ENCODE results near the gene ABL1.
"Not testable (repeated sequence)": the region's sequence is repeated elsewhere in the genome, so short reads cannot be mapped to it uniquely, and the experiment has no call there.

ABL1 gene

DNA sequence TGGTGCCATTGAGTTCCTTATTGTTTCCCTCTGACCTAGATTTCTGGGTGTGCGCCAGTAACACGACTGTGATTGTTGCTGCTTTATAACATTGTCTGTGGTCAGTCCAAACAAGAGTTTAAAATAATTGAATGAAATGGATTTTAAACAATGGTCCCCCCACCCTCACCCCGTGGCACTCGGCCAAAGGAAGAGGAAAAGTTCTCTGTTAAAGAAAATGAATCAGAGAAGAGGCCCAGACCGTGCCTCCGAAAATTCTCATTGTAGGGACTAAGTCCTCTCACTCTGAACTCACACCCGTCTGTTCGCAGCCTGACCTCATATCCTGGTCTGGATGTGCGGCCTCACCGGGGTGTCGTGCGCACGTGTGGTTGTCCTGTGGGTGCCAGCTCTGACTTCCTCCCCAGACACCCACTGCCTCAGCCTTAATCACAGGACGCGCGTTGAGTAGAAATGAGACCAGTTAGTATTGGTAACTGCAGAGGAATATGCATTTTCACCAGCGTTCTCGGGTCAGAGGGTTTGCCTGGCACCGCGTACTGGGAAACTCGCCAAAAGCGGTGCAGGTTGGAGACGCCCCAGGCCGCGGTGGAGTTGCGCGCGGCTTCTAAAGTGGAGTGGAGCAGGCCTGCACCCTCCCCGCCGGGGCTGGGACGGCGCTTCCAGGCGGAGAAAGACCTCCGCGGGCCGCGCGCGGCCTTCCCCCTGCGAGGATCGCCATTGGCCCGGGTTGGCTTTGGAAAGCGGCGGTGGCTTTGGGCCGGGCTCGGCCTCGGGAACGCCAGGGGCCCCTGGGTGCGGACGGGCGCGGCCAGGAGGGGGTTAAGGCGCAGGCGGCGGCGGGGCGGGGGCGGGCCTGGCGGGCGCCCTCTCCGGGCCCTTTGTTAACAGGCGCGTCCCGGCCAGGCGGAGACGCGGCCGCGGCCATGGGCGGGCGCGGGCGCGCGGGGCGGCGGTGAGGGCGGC lies at the start of gene ABL1:
Gene ABL1 (plus strand): TSS at position 884 of the 966 bp plus-strand sequence. CDS start 193 bp downstream, outside the sequence.
- DNase-seq = peak; percentile 43

DNA sequence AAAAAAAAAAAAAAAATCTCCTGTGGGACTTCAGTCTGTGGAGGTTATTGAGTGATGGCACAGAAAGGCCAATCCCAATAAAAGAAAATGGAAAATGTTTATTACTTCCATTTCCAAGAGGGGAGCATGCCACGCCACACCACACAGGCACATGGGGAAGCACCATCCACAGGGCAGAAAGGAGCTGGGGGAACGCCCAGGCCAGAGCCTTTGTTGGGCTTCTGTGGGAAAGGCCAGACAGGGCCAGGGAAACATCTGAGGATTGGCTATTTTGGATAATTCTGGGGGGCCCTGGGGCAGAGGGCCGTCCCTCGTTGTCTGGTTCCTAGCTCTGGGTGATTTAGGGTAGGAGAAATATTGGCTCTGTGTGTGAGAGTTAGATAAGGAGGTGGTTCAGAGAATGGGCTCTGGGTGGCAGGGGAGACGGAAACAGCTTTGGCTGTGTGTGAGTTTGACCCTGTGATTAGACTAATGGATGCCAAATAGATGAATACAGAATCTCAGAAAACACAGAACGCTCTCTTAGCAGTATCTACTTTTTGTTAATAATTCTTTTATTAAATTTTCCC lies 49.0 kb upstream of the ABL1 start:
- no peak for DNase-seq

DNA sequence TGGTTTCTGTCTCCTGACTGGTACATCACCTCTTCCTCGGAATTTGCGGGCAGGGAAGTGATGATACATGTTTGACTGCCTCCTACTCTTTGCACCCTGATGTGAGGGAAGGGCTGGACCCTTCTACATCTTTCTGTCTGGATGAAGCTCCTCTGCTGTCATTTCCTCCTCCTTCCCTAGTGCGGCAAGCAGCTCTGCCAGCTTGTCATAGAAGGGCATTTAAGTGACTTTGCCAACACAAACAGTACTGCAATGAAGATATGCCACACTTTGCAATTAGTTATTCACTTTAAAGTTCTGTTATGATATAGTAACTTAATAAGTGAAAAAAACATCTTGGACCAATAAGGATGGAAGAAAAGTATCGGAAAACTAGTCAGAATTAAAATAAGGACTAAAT lies 48.5 kb upstream of the ABL1 start:
- DNase-seq = no peak

DNA sequence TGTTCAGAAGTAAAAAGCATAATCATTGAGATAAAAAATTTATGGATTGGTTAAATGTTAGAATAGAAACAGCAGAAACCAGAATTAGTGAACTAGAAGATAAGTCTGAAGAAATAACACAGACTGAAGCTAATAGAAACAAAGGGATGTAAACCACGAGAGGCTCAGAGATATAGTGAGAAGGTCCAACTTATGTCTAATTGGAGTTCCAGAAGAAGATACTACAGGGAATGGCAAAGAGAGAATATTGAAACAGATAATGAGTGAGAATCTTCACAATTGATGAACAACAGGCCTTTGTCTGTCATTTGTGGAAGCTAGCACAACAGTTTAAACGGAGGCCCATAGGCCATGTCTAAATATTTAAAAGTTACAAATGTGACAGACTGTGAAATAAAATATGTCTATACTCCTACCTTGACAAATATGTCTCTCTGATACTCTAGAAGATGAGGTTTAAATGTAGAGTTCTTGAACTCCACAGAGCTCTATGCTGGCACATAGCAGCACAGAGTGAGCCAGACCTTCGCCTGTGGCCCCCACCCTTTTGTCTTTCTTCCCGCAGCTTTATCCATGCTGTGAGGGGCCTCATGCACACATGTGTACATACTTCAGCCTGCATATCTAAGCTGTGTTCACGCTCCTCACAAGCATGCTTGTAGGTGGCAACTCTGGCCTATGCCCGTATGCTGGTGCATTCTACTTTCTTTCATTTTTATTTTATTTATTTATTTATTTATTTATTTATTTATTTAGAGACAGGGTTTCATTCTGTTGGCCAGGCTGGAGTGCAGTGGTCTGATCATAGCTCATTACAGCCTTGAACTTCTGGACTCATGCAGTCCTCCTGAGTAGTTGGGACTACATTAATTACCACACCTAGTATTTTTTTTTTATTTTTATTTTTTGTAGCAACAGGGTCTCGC lies 45.0 kb upstream of the ABL1 start:
- no peak for DNase-seq

DNA sequence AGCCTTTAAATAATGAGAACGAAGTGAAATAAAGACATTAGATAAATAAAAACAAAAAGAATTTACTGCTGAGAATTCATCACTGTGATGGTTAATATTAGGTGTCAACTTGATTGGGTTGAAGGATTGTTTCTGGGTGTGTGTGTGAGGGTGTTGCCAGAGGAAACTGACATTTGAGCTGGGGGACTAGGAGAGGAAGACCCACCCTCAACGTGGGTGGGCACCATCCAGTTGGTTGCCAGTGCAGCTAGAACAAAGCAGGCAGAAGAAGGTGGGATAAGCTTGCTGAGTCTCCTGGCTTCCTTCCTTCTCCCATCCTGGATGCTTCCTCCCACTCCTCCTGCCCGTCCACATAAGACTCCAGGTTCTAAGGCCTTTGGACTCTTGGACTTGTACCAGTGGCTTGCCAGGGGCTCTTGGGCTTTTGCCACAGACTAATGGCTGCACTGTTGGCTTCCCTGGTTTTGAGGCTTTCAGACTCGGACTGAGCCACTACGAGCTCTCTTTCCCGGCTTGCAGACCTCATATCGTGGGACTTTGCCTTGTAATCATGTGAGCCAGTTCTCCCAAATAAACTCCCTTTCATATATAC lies 43.7 kb upstream of the ABL1 start:
- DNase-seq = no peak

DNA sequence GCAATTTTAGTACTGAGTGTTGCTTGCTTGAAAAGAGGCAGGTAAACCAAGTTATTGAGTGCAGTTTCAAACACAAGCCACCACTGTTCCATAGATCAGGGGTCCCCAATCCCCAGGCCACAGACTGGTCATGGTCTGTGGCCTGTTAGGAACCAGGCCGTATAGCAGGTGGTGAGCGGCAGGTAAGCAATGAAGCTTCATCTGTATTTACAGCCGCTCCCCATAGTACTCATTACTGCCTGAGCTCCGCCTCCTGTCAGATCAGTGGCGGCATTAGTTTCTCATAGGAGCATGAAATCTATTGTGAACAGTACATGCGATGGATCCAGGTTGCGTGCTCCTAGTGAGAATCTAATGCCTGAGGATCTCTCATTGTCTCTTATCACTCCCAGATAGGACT lies 41.5 kb upstream of the ABL1 start:
- no peak for DNase-seq

DNA sequence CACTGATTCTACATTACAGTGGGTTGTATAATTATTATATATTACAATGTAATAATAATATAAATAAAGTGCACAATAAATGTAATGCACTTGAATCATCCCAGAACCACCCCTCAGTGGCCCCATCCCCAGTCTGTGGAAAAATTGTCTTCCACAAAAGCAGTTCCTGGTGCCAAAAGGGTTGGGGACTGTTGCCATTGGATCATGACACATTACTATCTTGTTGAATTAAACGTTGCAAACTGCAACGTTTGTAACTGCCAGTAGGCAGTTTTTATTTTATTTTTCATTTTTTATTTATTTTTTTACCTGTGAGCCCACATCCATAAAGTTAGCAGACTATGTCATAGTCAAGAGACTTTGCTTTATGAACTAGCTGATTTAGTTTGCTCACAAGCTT lies 41.0 kb upstream of the ABL1 start:
- not testable (repeated sequence) for DNase-seq

DNA sequence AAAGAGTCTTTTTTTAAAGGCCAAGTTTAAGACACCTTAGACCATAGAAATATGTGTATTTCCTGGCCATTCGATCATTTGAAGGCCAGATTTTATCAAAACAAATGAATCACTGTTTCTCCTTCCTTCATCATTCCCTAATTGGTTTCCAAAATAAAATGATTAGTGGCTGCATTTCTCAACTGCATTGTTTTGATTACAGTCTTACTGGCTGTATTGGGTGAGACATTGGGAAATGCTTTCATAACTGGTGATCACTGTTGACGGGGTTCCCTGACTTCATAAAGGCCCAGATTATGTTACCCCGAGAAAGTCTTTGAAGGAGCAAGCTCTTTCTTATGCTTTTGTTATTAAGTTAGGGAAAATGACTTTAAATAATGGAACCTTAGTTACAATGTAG lies 40.6 kb upstream of the ABL1 start:
- DNase-seq = not testable (repeated sequence)

DNA sequence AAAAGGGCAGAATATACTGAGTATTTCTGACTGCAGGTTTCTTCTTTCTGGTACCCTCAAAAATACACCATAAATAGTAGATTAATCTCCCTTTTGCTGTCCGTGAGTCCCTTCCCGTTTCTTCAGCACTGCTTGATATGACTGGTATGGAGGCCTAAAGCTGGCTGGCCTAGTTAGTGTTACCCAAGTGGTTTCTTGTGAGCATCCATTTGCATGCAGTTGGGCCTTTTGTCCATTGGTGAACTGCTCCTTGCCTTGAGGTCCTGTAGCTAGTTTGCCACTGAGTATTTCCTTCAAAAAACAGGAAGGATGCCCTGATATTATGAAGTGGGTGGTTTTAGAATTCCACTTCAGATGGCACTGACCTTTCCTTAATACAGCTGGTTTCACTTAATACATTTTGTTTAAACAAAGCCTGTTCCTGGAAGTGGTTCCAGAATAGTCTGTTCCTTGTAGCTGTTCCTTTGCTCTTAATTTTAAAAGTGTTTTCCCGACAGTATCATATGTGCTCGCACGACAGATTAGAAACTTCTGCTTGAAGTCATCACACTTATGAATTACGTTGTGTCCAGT lies 40.0 kb upstream of the ABL1 start:
- DNase-seq = no peak

DNA sequence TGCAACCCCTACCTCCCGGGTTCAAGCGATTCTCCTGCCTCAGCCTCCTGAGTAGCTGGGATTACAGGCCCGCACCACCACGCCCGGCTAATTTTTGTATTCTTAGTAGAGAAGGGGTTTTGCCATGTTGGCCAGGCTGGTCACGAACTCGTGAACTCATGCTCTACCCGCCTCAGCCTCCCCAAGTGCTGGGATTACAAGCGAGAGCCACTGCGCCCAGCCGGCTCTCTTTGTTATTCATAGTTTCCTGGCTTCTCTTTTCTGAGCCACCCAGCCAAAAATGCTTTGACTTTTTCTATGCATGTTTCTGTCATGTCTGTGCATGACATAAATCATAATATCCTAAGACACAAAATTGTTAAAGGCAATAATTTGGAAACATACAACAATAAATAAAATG lies 31.9 kb upstream of the ABL1 start:
- not testable (repeated sequence) for DNase-seq

DNA sequence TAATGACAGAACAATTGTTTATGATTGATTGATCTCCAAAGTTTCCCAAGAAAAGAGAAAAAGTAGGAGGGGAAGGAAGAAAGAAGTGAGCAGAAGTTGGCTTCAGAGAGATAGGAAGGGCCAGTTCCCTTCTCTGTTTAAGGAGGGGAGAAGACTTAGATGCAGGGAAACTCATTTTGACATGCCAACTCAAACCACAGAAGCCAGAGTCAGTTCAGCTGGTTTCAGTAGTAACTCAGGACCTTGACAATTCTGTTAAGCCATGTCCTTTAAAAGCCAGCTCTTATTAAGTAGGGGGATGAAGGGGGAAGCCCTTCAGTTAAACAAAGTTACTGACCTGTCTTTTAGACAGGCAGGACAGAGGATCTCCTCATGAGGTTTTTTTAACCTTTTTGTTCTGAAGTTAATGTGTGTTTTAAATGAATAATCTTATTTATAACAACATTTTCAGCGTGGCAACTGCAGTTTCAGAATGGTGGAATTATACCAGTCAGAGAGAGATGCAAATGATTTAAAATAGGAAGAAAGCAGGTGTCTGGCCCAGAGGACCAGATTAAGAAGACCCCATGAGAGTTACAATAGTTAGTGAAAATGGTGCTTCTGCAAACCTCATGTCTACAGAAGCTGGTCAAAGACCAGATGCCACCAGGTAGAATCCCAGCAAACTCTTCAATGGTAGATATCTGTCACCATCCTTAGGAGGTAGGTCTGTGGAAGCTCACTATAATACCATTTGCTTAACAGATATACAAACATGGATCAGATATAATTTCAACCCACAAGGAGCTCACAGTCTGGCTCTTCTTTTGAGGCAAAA lies 29.3 kb upstream of the ABL1 start:
- no peak for DNase-seq

DNA sequence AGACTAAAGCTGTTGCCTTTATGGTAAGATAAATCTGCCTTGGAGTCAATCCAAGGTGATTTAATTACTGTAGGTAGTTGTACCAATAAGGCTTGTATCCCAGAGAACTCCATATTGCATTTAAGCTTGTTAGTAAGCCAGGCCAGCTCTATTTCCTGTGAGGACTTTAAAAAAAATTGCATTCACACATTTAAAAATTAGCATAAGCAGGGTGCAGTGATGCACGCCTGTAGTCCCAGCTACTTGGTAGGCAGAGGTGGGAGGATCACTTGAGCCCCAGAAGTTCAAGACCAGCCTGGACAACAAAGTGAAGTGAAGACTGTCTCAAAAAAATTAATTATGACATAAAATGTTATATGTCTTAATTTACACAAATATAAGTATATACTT lies 28.7 kb upstream of the ABL1 start:
- DNase-seq = no peak

DNA sequence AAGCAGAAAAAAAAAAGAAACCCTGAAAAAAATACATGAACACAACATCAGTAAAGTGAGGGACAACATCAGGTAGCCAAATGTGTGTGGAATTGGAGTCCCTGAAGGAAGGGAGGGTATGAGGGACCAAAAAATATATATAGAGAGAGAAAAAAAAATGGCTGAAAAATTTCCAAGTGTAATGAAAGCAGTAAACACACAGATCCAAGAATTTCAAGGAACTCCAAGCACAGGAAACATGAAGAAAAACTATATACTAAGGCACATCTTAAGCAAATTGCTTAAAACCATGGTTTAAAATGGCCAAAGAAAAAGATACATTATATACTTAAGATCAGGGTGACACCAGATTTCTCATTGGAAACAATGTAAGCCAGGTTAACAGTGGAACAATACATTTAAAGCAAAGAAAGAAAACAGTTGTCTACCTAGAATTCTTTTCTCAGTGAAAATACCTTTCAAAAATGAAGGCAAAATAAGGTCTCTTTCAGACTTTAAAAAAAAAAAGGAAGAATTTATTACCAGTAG lies 24.4 kb upstream of the ABL1 start:
- no peak for DNase-seq

DNA sequence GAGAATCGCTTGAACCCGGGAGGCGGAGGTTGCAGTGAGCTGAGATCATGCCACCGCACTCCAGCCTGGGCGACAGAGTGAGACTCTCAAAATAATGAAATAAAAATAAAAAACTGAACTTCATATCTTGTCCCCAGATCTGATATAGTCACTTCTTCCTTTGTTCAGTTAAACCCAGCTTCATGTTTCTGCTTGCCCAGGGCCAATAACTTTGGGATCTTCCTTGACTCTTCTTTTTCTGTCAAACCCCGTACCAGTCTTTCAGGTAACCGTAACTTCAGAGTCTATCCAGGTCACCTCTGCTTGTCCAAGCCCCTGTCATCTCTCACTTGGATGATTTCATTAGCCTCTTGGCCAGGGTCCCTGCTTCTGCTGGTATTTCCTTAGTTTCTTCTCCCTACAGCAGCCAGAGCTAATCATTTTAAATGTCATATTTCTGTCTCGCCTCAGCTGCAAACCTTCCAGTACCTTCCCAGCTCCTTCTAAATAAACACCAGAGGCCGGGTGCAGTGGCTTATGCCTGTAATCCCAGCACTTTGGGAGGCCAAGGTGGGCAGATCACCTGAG lies 19.7 kb upstream of the ABL1 start:
- DNase-seq = no peak

DNA sequence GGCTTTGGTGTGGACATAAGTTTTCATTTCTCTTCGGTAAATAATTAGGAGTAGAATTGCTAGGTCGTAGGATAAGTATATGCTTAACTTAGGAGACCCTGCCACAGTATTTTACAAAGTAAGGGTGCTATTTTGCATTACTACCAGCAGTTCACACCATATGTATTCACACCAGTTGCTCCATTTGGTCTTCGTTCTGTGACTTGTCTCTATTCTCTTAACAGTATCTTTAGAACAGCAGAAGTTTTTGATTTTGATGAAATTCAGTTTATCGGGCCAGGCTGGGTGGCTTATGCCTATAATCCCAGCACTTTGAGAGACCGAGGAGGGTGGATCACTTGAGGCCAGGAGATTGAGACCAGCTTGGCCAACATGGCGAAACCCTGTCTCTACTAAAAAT lies 17.1 kb upstream of the ABL1 start:
- no peak for DNase-seq

DNA sequence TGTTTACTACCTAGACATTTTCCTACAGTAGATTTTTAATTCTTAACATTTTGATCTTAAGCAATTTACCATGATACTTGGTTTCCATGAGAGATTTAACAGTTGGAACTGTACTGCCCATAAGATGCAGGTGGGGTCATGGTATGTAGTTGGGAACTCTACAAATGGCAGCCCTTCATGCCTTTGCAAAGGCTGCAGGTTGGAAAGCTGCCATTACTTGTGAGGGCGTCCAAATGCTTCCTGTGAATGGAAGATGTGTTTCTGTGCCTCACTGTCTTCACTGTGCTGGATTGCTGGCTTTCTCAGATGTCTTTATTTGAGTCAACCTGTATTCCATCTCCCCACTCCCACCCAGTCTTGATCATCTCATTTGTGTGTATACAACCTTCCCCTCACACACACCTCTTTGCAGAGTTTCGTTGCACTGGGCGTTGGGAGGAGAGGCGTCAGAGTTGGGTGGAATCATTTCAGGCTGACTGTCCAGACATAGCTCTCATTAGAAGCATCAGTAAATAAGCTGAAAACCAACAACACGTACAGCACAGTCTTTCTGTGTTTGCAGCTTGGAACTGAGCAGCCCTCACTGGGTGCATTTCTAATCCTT lies 14.8 kb upstream of the ABL1 start:
- no peak for DNase-seq

DNA sequence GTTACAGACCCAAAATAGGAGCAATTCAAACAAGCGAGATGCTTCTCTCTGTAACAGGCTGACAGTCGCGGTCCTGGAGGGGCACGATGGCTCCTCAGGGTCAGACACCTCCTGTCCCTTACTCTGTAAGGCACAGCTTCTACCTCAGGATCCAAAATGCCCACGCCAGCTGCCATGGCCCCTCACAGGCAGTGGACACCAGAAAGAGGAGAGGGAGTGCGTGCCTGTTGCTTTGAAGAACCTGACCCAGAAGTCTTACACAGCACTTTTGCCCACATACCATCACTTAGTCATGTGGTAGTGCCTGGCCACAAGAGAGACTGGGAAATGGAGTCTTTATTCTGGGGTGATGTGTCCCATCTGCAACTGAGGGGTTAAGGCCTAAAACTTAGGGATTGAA lies 11.6 kb upstream of the ABL1 start:
- no peak for DNase-seq

DNA sequence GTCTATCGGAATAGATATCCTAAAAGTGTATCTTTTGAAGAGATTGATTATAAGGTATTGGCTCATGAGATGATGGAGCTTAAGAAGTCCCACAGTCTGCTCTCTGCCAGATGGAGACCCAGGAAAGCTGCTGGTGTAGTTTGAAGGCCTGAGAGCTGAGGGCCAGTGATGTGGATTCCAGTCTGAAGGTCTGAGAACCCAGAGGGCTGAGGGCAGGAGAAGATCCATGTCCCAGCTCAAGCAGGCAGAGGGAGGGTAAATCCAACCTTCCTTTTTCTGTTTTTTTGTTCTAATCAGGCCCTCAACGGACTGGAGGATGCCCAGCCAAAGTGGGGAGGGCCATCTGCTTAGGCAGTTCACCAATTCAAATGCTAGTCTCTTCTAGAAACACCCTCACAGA lies 11.0 kb upstream of the ABL1 start:
- DNase-seq = no peak

DNA sequence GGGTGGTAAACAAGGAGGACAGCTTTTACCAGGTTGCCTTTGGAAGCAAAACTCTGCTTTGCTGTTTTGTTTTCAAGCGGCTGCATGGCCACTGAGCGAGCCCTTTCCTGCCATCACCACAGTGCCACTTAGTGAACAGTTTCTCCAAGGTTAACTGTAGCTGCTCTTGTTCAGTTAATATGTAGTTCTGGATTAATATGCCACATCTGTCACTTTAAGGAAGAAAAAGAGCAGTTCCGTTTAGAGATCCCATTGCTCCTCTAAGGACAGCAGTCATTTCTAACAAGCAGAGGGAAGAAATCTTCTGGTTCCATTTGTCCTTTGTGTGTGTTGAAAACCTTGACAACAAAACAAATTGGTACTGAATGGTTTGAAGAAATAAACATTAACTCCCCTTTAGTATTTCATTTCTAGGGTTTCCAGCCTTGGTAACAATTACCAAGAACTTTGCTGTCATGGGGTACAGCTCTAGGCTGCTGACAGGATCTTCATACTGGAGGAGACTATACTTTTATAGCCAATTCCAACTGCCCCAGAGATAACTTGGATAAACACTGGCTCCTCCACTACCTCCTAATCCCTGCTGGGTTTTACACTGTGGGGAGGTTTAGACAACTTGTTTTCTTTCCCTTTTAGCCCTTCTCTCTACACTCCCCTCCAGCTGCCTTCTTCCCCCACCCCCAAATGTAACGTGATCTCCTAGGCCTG lies 10.3 kb upstream of the ABL1 start:
- no peak for DNase-seq

DNA sequence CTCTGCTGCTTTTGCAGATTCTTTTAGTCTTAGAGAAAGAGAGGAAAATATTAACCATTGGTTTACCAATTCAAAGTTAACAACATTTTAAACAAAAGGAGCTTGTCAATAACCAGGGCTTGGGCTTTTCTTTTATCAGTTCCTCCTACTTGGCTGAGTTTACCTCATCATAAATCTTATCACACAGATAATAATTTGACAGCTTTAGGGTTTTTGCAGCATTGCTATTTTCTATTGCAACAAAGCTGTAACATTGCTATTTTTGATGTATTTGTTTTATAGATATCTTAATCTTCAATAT lies 9.8 kb upstream of the ABL1 start:
- DNase-seq = peak; percentile 10
